OCI-LY1 (cell line): ENCODE results near the gene BABAM2.

ENCODE experiments used
- CTCF ChIP-seq: fragments of 200-600 bp; sonication (generic), shearing (Covaris generic); IDR thresholded peaks from 2 replicates; pipeline ENCODE4 v1.5.1; 2017; ENCODE audit warnings: mild to moderate bottlenecking, antibody characterized with exemption, low read length, moderate library complexity, mixed read lengths
- EZH2 ChIP-seq: fragments of 200-600 bp; sonication (generic), shearing (Covaris generic); IDR thresholded peaks from 2 replicates; pipeline ENCODE4 v1.8.0; 2017; ENCODE audit warnings: borderline replicate concordance, mixed run types, mild to moderate bottlenecking, antibody characterized with exemption, low read length, moderate library complexity, mixed read lengths

- no peak for TF ChIP-seq CTCF
- no peak for TF ChIP-seq EZH2
Measured at GRCh38 chr2:28320371-28320770, 429.8 kb downstream of the BABAM2 start.
